ENCODE data around the gene CFAP69. TPM values are rescaled to one million over a fixed set of nuclear protein-coding genes. Genes with fewer than 3 reads are reported as not detected.
A peak's percentile ranks its signal among the peaks of the same experiment; 100 is the strongest.

The CFAP69 gene
- total RNA-seq, 1 donor = 5.4 TPM

DNA sequence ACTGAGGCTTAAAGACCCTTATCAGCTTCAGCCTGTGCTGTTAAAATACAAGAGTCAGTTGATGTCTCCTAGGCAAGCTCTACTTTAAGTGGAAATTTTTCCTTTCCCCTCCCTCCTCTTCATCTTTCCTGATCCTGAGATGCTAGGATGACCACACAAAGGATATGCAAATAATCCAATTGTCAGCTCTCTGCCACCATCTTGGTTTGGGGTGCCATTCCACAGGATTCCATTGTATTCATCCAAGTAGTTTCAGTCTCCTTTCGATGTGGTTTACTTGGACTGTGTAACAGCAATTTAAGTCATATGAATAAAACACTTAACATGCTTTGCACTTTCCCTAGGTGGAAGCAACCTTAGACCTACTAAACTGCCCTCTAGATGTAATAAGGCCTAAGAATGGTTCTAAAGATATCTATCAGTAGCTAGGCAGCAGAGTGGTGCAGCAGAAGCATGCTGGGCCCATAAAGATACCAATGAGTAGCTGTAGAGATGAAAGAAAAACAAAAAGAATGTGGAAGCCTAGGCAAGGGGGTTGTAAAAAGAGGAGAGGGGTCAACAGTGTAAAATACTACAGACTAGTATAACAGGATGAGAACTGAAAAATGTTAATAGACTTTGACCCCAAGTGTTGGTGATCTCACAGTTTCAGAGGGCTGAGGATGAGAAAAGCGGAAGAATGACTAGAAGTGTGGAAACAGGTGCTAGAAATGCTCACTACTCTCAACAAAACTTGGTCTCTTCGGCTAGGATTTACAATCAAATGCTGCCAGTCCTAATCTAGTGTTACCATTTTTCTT, 2.4 kb upstream of the CFAP69 start:
- no peak overlapping the region for H3K4me2 ChIP-seq (ENCODE audit: insufficient read depth, low read length)
- H3K27me3 ChIP-seq (ENCODE audit: insufficient read depth, low read length) = no peaks in the 10 kb centered on the region
- no peak overlapping the region for H3K4me3 ChIP-seq (ENCODE audit: insufficient read depth, low read length)
- TF ChIP-seq, protein P1, sequence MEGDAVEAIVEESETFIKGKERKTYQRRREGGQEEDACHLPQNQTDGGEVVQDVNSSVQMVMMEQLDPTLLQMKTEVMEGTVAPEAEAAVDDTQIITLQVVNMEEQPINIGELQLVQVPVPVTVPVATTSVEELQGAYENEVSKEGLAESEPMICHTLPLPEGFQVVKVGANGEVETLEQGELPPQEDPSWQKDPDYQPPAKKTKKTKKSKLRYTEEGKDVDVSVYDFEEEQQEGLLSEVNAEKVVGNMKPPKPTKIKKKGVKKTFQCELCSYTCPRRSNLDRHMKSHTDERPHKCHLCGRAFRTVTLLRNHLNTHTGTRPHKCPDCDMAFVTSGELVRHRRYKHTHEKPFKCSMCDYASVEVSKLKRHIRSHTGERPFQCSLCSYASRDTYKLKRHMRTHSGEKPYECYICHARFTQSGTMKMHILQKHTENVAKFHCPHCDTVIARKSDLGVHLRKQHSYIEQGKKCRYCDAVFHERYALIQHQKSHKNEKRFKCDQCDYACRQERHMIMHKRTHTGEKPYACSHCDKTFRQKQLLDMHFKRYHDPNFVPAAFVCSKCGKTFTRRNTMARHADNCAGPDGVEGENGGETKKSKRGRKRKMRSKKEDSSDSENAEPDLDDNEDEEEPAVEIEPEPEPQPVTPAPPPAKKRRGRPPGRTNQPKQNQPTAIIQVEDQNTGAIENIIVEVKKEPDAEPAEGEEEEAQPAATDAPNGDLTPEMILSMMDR (IDR thresholded peaks at IDR 0.05; ENCODE audit: extremely low read depth, low read depth, low read length) = no peak
- no peak overlapping the region for H2AFZ ChIP-seq (ENCODE audit: low read length)
- H3K27ac ChIP-seq (ENCODE audit: low read depth, low read length) = no peak overlapping the region
- H3K36me3 ChIP-seq (ENCODE audit: insufficient read depth, low read length) = no peaks in the 10 kb centered on the region
- no peak for DNase-seq (ENCODE audit: insufficient read length, low spot score, missing footprints)
- no peaks in the 10 kb centered on the region for H3K9me3 ChIP-seq (ENCODE audit: low read depth, low read length)
- no peaks in the 10 kb centered on the region for H4K20me1 ChIP-seq (ENCODE audit: insufficient read depth, low read length)
- H3K79me2 ChIP-seq (ENCODE audit: insufficient read depth, low read length) = peaks cover 6% of the 10 kb centered on the region
- H3K4me1 ChIP-seq (ENCODE audit: insufficient read depth, low read length) = peaks cover 9% of the 10 kb centered on the region

DNA sequence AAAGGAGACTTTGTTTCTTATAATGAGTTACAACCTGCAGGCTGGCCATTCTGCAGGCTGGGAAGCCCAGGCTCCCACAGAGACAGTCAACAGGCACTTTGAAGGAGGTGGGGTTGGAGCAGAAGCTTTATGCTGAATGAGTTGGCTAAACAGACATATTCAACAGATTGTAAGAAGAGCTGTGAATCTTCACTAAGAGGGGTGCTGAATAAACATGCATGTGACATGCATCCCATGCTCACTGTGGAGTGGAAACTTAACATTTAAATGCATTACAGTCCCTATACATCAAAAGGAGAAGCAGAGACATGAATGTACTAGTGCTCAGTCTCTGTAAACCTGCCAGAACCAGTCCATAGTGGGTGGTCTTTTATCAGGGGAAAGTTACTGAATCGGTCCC, 1.4 kb upstream of the CFAP69 start:
- Histone ChIP-seq H3K4me3 (ENCODE audit: insufficient read depth, low read length) (no peak overlapping the region), H3K79me2 (ENCODE audit: insufficient read depth, low read length) (peaks cover 6% of the 10 kb centered on the region), H3K4me2 (ENCODE audit: insufficient read depth, low read length) (no peak overlapping the region), H3K27me3 (ENCODE audit: insufficient read depth, low read length) (no peaks in the 10 kb centered on the region), H3K9me3 (ENCODE audit: low read depth, low read length) (no peaks in the 10 kb centered on the region), H3K27ac (ENCODE audit: low read depth, low read length) (no peak overlapping the region), H3K4me1 (ENCODE audit: insufficient read depth, low read length) (peaks cover 9% of the 10 kb centered on the region), H3K36me3 (ENCODE audit: insufficient read depth, low read length) (no peaks in the 10 kb centered on the region), H2AFZ (ENCODE audit: low read length) (no peak overlapping the region), H4K20me1 (ENCODE audit: insufficient read depth, low read length) (no peaks in the 10 kb centered on the region)
- DNase-seq (ENCODE audit: insufficient read length, low spot score, missing footprints) = no peak
- TF ChIP-seq, protein P1 (IDR thresholded peaks at IDR 0.05; ENCODE audit: extremely low read depth, low read depth, low read length) = no peak

DNA sequence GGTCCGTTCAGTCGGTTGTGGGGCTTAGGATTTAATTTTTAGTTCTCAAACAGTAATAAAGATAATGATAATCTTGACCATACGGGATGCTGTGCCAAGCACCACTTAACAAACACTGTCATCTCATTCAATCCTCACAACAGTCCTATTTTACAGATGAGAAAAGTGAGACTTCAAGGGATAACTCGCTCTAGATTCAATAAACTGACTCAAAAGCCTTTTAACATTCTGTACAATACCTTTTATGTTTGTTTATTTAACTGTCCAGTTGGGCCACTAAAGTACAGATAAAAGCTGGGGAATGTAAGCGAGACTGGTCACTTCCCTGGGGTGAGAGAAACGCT, 437 bp upstream of the CFAP69 start:
- TF ChIP-seq, protein P1 (IDR thresholded peaks at IDR 0.05; ENCODE audit: extremely low read depth, low read depth, low read length) = no peak
- Histone ChIP-seq H3K4me3 (ENCODE audit: insufficient read depth, low read length) (peak overlapping the region; percentile 77), H3K4me1 (ENCODE audit: insufficient read depth, low read length) (peaks cover 11% of the 10 kb centered on the region), H3K36me3 (ENCODE audit: insufficient read depth, low read length) (no peaks in the 10 kb centered on the region), H3K27me3 (ENCODE audit: insufficient read depth, low read length) (no peaks in the 10 kb centered on the region), H3K79me2 (ENCODE audit: insufficient read depth, low read length) (peaks cover 11% of the 10 kb centered on the region), H3K9me3 (ENCODE audit: low read depth, low read length) (no peaks in the 10 kb centered on the region), H4K20me1 (ENCODE audit: insufficient read depth, low read length) (no peaks in the 10 kb centered on the region), H2AFZ (ENCODE audit: low read length) (peak overlapping the region; percentile 96), H3K4me2 (ENCODE audit: insufficient read depth, low read length) (peak overlapping the region; percentile 83), H3K27ac (ENCODE audit: low read depth, low read length) (peak overlapping the region; percentile 92)
- no peak for DNase-seq (ENCODE audit: insufficient read length, low spot score, missing footprints)

DNA sequence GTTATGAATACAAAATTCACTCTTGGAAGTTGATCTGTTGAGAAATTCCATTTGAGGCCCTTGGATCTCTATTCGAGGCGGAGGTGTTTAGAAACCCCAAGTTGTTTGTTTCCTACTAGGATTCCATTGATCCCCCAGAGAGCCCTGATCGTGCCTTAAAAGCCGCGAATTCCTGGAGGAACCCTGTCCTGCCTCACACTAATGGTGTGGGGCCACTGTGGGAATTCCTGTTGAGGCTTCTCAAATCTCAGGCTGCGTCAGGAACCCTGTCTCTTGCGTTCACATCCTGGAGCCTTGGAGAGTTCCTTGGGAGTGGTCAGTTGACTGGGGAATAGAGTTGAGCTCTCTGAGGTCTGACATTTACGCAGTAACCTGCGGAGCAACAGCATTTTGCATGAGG, 1.2 kb downstream of the CFAP69 start:
- DNase-seq (ENCODE audit: insufficient read length, low spot score, missing footprints) = peak; percentile 29
- Histone ChIP-seq H3K4me3 (ENCODE audit: insufficient read depth, low read length) (peak overlapping the region; percentile 77), H3K79me2 (ENCODE audit: insufficient read depth, low read length) (peaks cover 11% of the 10 kb centered on the region), H3K36me3 (ENCODE audit: insufficient read depth, low read length) (no peaks in the 10 kb centered on the region), H3K27me3 (ENCODE audit: insufficient read depth, low read length) (no peaks in the 10 kb centered on the region), H3K4me2 (ENCODE audit: insufficient read depth, low read length) (peak overlapping the region; percentile 83), H3K27ac (ENCODE audit: low read depth, low read length) (peak overlapping the region; percentile 92), H3K9me3 (ENCODE audit: low read depth, low read length) (no peaks in the 10 kb centered on the region), H3K4me1 (ENCODE audit: insufficient read depth, low read length) (peaks cover 27% of the 10 kb centered on the region), H4K20me1 (ENCODE audit: insufficient read depth, low read length) (no peaks in the 10 kb centered on the region), H2AFZ (ENCODE audit: low read length) (peak overlapping the region; percentile 79)
- TF ChIP-seq, protein P1 (IDR thresholded peaks at IDR 0.05; ENCODE audit: extremely low read depth, low read depth, low read length) = no peak
